Lung microvascular endothelial cell (primary cell): ENCODE results near the gene CXCR5. TPM values are rescaled to one million over a fixed set of nuclear protein-coding genes. Genes with fewer than 3 reads are reported as not detected.
A peak's percentile ranks its signal among the peaks of the same experiment; 100 is the strongest.

ENCODE experiments used
- DNase-seq, 2 donors: peaks; one replicate each; pipeline versions ENCODE4 v3.0.0 to v3.0.0-alpha.2; 2010; ENCODE audit warnings: low read depth in 2 of 2
- total RNA-seq: library from RNA; depleted of rRNA; stranded (reverse); fragments of >200 nt; gene quantifications from 2 replicates; pipeline ENCODE4 v1.2.1, GENCODE V29; 2014

Gene CXCR5
- total RNA-seq, 1 donor from 2014 or later = not detected

DNA sequence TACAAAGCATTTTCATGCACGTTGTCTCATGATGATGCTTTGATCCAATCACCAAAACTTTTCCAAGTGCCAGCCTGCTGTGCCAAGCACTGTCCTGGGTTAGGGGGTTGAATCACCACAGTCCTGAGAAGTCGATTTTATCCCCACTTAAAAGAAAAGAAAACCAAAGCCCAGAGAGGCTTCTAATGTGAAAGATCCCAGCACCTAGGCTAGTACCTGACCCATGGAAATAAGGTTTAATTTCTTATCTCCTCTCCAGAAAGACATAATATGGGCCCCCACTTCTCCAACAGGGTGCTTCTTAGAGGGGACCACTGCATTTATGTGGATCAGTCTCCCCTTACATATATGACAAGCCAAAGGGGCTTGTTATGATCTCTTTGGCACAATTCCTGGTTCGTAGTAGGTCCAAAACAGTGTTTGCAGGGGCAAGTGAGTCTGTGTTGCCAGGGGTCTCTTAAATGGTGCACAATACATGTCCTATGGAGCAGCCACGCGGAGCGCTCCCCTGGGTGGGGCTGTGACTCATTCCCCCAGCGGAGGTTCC lies 43.9 kb downstream of the CXCR5 start:
- no peak for DNase-seq

DNA sequence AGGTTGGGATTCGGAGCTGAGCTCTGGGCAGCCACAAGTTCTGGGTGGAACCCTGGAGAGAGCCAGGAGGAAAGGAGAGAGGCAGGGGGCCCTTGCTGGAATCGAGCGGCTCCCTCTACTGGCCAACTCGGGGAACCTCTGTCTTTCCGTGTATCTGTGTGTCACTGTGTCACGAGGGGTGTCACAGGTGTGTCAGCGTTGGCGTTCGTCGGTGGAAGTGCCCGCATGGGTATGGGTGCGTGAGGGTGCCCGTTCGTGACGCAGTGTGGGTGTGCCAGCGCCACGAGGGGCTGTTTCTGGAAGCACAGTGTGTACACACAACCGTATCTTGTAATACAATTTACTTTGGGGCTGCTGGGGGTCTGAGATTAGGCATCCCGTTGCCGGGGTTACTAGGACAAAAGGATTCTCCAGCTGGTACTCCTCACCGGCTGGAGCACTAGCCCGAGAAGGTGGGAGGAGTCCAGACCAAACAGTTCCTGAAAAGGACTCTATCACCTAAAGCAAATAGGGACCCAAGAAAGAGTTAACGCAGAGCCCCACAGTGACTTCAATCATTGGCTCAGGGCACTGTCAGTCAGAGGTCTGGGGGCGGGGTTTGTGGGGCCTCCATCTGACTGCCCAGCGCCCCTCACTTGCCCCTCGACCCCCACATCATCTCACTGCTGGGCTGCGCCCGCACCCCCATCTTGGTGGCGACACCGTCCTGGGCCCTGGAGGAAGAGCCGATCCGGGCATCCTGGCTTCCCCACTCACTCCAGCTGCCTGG lies 44.6 kb downstream of the CXCR5 start:
- DNase-seq = peak; percentile 90 to 94

DNA sequence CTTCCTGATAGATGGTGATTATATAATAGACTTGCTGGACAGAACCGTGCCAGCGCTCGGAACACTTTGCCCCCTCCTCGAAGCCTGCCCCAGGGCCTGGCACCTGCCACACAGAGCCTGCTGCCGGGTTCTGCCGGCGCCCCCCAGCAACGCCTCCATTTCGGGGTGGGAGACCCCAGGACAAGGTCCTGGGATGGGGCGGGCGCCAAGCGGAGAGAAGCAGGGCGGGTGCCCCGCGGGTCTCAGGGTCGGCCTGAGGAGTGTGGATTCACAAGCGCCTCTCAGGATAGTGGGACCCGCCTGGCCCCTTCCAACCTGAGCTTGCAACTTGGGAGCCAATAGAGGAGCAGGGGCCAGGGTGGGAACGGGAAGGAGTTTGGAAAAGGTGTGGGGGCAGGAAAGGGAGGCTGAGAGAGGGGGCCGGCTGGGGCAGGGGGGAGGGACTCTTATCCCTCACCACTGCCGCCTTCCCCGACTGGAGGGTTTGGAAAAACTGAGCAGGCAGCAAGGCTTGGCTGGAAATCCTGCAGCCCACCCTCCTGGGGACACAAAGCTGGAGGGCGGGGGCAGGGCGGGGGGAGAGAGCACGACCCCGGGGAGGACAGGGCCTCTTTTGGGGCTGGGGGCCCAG lies 45.3 kb downstream of the CXCR5 start:
- peak; percentile 57 to 67 for DNase-seq

DNA sequence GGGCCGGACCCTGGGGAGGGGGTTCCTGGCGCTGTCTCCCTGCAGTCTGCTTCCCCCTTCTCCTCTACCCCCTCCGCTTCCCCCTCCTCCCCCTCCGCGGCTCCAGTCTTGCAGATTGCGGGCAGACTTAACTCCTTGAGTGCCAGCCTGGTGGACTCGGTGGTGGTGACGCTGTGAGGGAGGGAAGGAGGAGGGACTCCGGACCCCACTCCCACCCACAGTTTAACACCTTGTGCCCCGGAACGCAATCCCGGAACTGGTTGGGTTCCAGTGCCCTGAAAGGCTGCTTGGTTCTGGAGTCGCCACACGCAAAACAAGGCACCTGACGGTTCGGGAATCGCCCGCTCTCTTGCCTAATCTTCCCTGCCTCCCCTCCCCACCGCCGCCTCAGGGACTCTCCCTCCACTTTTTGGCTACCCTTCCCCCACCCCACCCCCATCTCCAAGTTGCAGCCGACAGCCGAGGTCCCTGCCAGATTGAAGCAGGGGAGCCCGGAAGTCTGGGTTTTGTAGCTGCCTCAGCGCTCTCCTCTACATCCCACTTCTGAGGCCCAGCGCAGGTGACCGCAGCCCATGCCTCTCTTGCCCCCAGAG lies 45.9 kb downstream of the CXCR5 start:
- peak; percentile 65 to 69 for DNase-seq

DNA sequence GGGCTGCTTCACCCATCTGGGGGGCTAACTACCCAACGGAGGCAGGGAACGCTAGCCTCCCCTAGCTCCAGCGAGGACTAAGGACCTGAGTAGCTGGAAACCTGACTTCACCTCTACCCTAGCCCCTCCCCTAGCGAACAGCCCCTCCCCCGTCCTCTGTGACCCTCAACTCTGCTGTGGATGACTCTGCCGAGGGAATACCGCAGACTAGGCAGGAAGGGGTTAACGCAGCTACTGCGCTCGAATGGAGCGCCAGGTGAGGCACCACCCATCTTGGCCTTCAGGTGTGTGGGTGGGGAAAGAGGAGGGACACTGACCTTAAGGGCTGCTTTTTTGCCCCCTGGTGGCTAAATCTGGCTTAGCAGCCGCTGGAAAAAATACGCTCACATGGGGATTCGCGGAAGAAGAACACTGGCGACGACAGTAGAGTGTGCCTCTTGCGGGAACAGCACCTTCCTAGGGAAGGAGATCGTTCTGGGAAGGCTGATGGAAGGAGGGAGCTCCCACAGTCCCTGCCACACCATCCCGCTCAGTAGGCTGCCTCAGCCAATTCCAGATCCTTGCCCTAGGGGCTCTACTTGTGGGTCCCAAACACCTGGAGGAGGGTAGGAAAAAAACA lies 46.5 kb downstream of the CXCR5 start:
- DNase-seq = peak; percentile 66 to 81

DNA sequence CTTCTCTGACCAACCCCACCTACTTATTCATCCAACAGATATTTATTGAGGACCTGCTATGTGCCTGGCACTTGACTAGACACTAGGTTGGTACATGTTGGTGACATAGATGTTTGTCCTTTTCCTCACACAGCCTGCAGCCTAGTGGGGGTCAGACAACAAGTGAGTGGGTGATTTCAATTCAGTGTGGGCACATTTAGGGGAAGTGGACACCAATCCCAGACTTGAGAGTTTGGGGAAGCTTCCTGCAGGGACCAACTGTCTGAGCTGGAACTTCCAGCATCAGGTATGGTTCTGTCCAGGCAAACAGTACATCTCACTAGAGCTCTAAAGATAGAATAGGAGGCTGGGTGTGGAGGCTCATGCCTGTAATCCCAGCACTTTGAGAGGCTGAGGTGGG lies 47.9 kb downstream of the CXCR5 start:
- no peak for DNase-seq

DNA sequence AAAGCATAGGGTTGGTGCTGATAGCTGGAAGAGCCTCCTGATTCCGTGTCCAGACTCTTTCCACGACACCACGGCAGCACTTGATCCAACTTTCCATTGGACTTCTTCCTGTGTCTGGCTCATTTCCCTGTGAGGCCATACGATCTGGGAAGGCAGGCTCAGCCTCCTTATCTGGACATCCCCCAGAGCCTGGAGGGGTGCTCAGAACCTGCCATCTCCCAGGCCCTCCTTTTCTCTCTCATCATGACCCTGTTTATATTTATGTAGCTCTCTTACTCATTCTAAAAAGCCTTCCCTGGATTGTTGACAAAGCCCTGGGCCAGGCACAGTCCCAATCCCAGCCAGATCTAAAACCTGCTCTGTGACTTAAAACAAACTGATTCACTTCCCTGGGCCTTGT lies 49.8 kb downstream of the CXCR5 start:
- DNase-seq = peak in 1 of 2 donors; percentile 80

DNA sequence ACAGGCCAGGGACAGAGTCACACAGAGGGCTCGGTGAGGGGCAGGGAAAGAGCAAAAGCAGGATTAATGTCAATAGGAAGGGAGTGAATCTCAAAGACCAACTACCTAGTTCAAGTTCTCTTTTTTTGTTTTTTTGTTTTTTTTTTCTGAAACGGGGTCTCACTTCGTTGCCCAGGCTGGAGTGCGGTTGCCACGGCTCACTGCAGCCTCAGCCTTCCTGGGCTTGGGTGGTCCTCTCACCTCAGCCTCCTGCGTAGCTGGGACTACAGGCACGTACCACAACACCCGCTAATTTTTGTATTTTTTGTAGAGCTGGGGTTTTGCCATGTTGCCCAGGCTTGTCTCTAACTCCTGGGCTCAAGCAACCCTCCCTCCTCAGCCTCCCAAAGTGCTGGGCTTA lies 51.7 kb downstream of the CXCR5 start:
- no peak for DNase-seq

DNA sequence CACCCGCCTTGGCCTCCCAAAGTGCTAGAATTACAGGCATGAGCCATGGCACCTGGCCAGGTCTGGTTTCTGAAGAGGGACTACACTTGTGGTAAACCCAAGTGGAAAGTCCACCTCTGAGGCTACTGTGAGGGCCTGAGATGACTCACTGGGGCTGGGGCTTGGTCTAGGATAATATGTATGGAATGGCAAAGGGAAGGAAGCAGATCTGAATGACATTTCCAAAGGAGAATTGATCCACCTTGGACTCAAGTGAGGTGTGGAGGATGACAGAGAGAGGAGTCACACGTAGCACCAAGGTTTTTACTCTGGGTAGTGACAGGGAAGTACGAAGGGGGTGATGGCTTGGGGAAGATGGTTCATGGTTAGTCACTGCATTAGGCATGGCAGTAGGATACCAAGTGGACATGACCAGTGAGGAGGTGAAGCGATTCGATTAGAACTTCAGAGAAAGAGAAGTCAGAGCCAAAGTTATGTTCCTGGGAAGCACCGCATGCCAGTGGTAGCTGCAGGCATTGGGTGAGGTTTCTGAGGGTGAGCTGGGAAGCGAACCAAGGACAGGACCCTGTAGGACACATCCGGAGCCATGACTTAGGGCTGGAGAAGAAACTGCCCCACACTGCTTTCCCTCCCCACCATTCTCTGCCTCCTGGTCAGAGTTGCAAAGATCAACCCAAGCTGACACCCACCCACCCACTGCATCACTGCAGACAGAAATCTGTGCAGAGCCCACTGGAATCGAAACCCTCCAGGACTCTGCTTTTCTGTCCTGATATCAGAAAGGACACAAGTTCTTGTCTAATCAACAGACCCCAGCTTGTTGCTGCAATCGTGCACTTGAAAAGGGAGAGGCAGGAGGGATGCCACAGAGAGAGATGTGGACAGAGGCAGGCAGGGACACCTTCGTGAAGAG lies 55.1 kb downstream of the CXCR5 start:
- DNase-seq = no peak

DNA sequence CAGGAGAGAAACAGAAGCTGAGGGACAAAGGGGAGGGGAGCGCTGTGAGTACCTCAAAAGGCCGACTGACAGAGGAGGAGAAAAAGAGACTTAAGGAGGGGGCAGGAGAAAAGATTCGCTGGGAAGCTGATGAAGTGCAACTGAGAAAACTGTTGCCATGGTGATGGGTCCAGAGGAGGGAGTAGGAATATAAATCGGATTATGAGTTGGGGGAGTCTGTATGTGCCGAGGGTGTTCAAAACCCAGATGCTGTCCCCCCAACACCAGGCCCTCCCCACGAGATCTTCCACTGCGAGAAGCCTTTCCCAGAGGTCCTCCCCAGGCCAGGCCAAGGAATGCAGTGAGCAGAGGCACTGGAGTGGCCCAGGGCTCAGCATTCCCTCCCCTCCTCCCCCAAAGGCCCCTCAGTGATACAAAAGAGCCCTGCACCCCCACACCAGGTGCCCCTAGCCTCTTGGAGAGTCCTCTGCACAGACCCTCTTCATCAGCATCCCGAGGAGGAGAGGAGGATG lies 55.8 kb downstream of the CXCR5 start:
- DNase-seq = no peak

DNA sequence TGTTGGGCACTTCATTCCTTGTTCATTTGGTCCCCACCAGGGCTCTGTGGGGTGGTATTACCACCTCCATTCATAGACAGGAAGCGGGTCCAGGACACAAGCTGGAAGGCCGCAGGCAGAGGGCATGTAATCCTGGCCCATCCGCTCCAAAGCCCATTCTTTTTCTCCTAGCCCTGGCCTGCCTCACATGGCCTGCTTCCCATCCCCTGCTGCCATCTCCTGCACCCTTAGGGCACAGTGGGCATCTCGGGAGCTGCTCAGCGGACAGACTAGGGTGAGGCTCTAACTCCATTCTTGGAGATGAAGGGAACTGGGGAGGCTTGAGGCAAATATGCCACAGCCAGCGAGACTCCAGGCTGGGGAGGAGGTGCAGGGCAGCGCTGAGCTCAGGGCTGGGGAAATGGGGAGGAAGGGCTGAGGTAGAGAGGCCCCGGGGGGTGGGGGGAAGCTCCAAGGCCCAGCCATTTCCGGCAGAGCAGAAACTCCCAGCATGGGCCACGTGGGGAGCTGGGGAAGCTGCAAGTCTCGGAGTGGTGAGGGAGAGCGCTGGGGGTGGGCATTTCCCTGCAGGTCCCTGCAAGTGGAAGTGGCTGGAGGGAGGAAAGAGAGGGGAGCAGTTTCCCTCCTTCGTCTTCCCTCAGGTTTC lies 56.4 kb downstream of the CXCR5 start:
- DNase-seq = peak in 1 of 2 donors; percentile 46

DNA sequence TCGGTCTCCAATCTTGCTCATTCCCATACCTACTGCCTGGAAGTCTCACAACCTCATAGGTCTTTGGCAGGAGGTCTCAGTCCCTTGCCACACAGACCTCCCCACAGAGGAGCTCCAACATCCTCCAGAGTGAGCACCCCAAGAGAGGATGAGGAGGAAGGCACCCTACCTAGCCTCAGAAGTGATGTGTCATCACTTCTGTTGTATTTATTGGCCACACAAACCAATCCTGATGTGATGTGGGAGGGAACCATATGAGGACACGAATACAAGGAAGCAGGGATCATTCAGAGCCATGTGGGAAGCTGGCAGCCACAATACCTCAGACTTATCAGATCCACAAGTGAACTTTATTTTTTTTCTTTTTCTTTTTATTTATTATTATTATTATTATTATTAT lies 63.4 kb downstream of the CXCR5 start:
- DNase-seq = no peak

Other genes with a start within 250 kb of the CXCR5 start
- not detected in 2 replicates for gene TREH, start 204.2 kb upstream of the CXCR5 start, total RNA-seq
- 71.0 and 77.4 TPM in 2 replicates for gene DDX6, start 92.7 kb upstream of the CXCR5 start, total RNA-seq
- gene BCL9L, start 42.0 kb downstream of the CXCR5 start, total RNA-seq = 4.6 and 5.9 TPM in 2 replicates
- gene UPK2, start 72.4 kb downstream of the CXCR5 start, total RNA-seq = not detected in 2 replicates
- gene FOXR1, start 87.9 kb downstream of the CXCR5 start, total RNA-seq = not detected in 2 replicates
- 4.4 and 8.5 TPM in 2 replicates for gene CENATAC, start 114.2 kb downstream of the CXCR5 start, total RNA-seq
- 413 and 578 TPM in 2 replicates for gene RPS25, start 134.5 kb downstream of the CXCR5 start, total RNA-seq
- 73.2 and 89.8 TPM in 2 replicates for gene TRAPPC4, start 134.9 kb downstream of the CXCR5 start, total RNA-seq
- gene SLC37A4, start 147.0 kb downstream of the CXCR5 start, total RNA-seq = 9.9 and 10.2 TPM in 2 replicates
- gene HYOU1, start 173.3 kb downstream of the CXCR5 start, total RNA-seq = 118 and 150 TPM in 2 replicates
- gene VPS11, start 183.9 kb downstream of the CXCR5 start, total RNA-seq = 17.0 and 23.4 TPM in 2 replicates
- 3.0 and 4.6 TPM in 2 replicates for gene HMBS, start 201.0 kb downstream of the CXCR5 start, total RNA-seq
- gene DPAGT1, start 218.0 kb downstream of the CXCR5 start, total RNA-seq = 10.7 and 16.3 TPM in 2 replicates
- 1.7 and 2.8 TPM in 2 replicates for gene C2CD2L, start 223.5 kb downstream of the CXCR5 start, total RNA-seq
- 9.4 and 11.7 TPM in 2 replicates for gene HINFP, start 237.7 kb downstream of the CXCR5 start, total RNA-seq